Stimulated activated CD4-positive, alpha-beta T cell treated with anti-CD3 and anti-CD28 coated beads, Interleukin-12 subunit alpha, Interleukin-12 subunit beta, amount 100 ng/mL, for 4 hours (primary cell): ENCODE results near the gene SERPINB10.

Source experiments
- DNase-seq: peaks from one replicate; pipeline ENCODE4 v3.0.0-alpha.2; 2020

Gene SERPINB10

GRCh38 chr18:63907664-63908063 is at the start of gene SERPINB10:
Gene SERPINB10, plus strand, starts transcription at chr18:63907958. Its CDS starts 7,553 bp downstream, at chr18:63915511.
- DNase-seq = no peak

- DNase-seq = no peak
Observed at GRCh38 chr18:63858456-63858855, 49.3 kb upstream of the SERPINB10 start.

GRCh38 chr18:63859781-63860475 is 47.8 kb upstream of the SERPINB10 start:
- DNase-seq = no peak

GRCh38 chr18:63860531-63860930 is 47.2 kb upstream of the SERPINB10 start:
- DNase-seq = no peak

- DNase-seq = no peak
Observed at GRCh38 chr18:63867368-63868125, 40.2 kb upstream of the SERPINB10 start.

GRCh38 chr18:63868546-63868945 is 39.2 kb upstream of the SERPINB10 start:
- DNase-seq = no peak

- DNase-seq = no peak
Observed at GRCh38 chr18:63869374-63869773, 38.4 kb upstream of the SERPINB10 start.

GRCh38 chr18:63869851-63870250 is 37.9 kb upstream of the SERPINB10 start:
- no peak for DNase-seq

- DNase-seq = no peak
Observed at GRCh38 chr18:63871836-63872235, 35.9 kb upstream of the SERPINB10 start.

GRCh38 chr18:63872586-63872985 is 35.2 kb upstream of the SERPINB10 start:
- DNase-seq = no peak

- DNase-seq = no peak
Observed at GRCh38 chr18:63878343-63878742, 29.4 kb upstream of the SERPINB10 start.

- DNase-seq = no peak
Observed at GRCh38 chr18:63878925-63879324, 28.8 kb upstream of the SERPINB10 start.

GRCh38 chr18:63879709-63880108 is 28.0 kb upstream of the SERPINB10 start:
- no peak for DNase-seq

- no peak for DNase-seq
Observed at GRCh38 chr18:63881851-63882250, 25.9 kb upstream of the SERPINB10 start.

GRCh38 chr18:63882333-63883141 is 25.2 kb upstream of the SERPINB10 start:
- DNase-seq = no peak

GRCh38 chr18:63883617-63884016 is 24.1 kb upstream of the SERPINB10 start:
- no peak for DNase-seq

GRCh38 chr18:63887424-63887823 is 20.3 kb upstream of the SERPINB10 start, which contains the start of gene SERPINB2:
Gene SERPINB2, plus strand, starts transcription at chr18:63887705. Its CDS starts 3,740 bp downstream, at chr18:63891445.
- DNase-seq = no peak

- DNase-seq = no peak
Observed at GRCh38 chr18:63888470-63889190, 19.1 kb upstream of the SERPINB10 start.

- no peak for DNase-seq
Observed at GRCh38 chr18:63889626-63890025, 18.1 kb upstream of the SERPINB10 start.

- no peak for DNase-seq
Observed at GRCh38 chr18:63890237-63890949, 17.4 kb upstream of the SERPINB10 start.

- DNase-seq = no peak
Observed at GRCh38 chr18:63890950-63891304, 16.8 kb upstream of the SERPINB10 start.

GRCh38 chr18:63892566-63892965 is 15.2 kb upstream of the SERPINB10 start:
- DNase-seq = no peak
